ENCODE data around the gene PSIP1. TPM values are rescaled to one million over a fixed set of nuclear protein-coding genes. Genes with fewer than 3 reads are reported as not detected.

PSIP1 gene
- total RNA-seq (2021; ENCODE audit: unreplicated experiment): 99.1 TPM
- 29.2 and 46.1 TPM in 2 replicates for polyA plus RNA-seq (2012)
- percentile 92 among the genes with signal in this experiment for Bru-seq, nascent RNA
- BruChase-seq, experiment 1, labeled RNA remaining after a 6-hour chase: percentile 88 among the genes with signal in this experiment
- BruChase-seq, experiment 2, labeled RNA remaining after a 2-hour chase: percentile 86 among the genes with signal in this experiment
- long read RNA-seq, transcript PSIP1-202 (11 exons, 1,889 nt): minor isoform, 11 of 199 reads
- long read RNA-seq, transcript PSIP1-203 (16 exons, 3,391 nt): minor isoform, 22 of 199 reads
- long read RNA-seq, transcript PSIP1-204 (16 exons, 3,364 nt): major isoform, 47 of 199 reads
- long read RNA-seq, partial matches to known transcripts: 61 of 199 reads
- long read RNA-seq, other reads (novel, unspliced or antisense): 52 of 199 reads

- ChIA-PET RAD21 (ENCODE audit: low non-redundant PET in 1 of 2, low total read pairs in 2 of 2, uncharacterized antibody in 2 of 2, unreplicated experiment in 2 of 2) (no interaction called here), POLR2A (interaction anchor here (1.5 to 1.9 kb wide), 3 partner anchors 9 to 42 kb away, joined by 4 to 9 read pairs (median 6); partner anchors contain the start of gene CCDC171), CTCF (no interaction called here)
- DNase-seq (ENCODE audit: low read depth, low spot score): peak; percentile 65
- peaks cover 16 to 18% of the 10 kb centered on the region in 2 experiments; a peak in 3 of 4 replicates for H3K36me3 ChIP-seq (ENCODE audit: control insufficient read depth in 1 of 2, insufficient read depth in 2 of 2, low read length in 2 of 2)
- no peaks in the 10 kb centered on the region for H4K20me1 ChIP-seq (ENCODE audit: insufficient read depth)
- peak within 1 kb of the TSS; percentile 80 for H3K9ac ChIP-seq (ENCODE audit: low read length)
- H3K4me2 ChIP-seq (ENCODE audit: low read length): peak within 1 kb of the TSS; percentile 77
- H3K9me2 ChIP-seq (ENCODE audit: insufficient read depth): no peaks in the 10 kb centered on the region
- peaks cover 45% of the 10 kb centered on the region for H3K79me2 ChIP-seq (ENCODE audit: insufficient read depth, low read length)
- intact Hi-C loops (cut with micrococcal nuclease): loop anchor here (5.0 kb wide), 1 partner anchor 41 kb away; the partner anchor contains the start of gene CCDC171
- peak; percentile 79 for ATAC-seq
- H3K4me1 ChIP-seq (ENCODE audit: control insufficient read depth in 1 of 2, insufficient read depth in 2 of 2, low read length in 2 of 2): peaks cover 11 to 27% of the 10 kb centered on the region in 2 experiments
- no peaks in the 10 kb centered on the region for H3K27me3 ChIP-seq (ENCODE audit: insufficient read depth, low read length)
- no TSS peak for BruUV-seq (replicated peaks)
- H3K9me3 ChIP-seq (ENCODE audit: control insufficient read depth in 1 of 2, insufficient read depth in 1 of 2, low read depth in 1 of 2, low read length in 2 of 2): no peaks in the 10 kb centered on the region
- peak within 1 kb of the TSS; percentile 95 for H3K27ac ChIP-seq (ENCODE audit: low read depth, low read length)
- peak within 1 kb of the TSS; percentile 87 for H2AFZ ChIP-seq (ENCODE audit: low read depth, low read length, poor library complexity, severe bottlenecking)
- H3K4me3 ChIP-seq (replicated peaks in 1 of 2; ENCODE audit: low read depth in 1 of 2, low read length in 2 of 2): peak within 1 kb of the TSS; percentile 79
- TF ChIP-seq EZH2phosphoT487 (IDR thresholded peaks at IDR 0.05; ENCODE audit: borderline replicate concordance) (no peak), EZH2 (IDR thresholded peaks at IDR 0.05) (no peak), YY1 (IDR thresholded peaks at IDR 0.05; ENCODE audit: extremely low read depth, insufficient replicate concordance, low read depth, low read length) (no peak), EGR1 (IDR thresholded peaks at IDR 0.05; ENCODE audit: low read depth) (no peak), ATF3 (IDR thresholded peaks at IDR 0.05) (no peak), SRF (IDR thresholded peaks at IDR 0.05; ENCODE audit: low read depth) (no peak; the same call in 1 of the 2 replicates), ZFX (IDR thresholded peaks at IDR 0.05) (peak; percentile 16), CTCF (IDR thresholded peaks at IDR 0.05 in 2 of 3, conservative IDR thresholded peaks at IDR 0.05 in 1 of 3; ENCODE audit: borderline replicate concordance in 1 of 3, insufficient read depth in 1 of 3, low read depth in 2 of 3, low read length in 2 of 3) (no peak), CBX3 (IDR thresholded peaks at IDR 0.05; ENCODE audit: low read depth) (no peak), POLR2AphosphoS5 (IDR thresholded peaks at IDR 0.05; ENCODE audit: low read depth, low read length) (peak; percentile 84), CEBPB (IDR thresholded peaks at IDR 0.05; ENCODE audit: low read depth) (0 out of 2 replicates have a peak, but pooled peaks have one; percentile 19), ELF1 (IDR thresholded peaks at IDR 0.05; ENCODE audit: borderline replicate concordance, low read depth) (no peak), MAX (IDR thresholded peaks at IDR 0.05) (peak; percentile 70), REST (IDR thresholded peaks at IDR 0.05; ENCODE audit: low read depth) (no peak), POLR2A (IDR thresholded peaks at IDR 0.05; ENCODE audit: borderline replicate concordance, extremely low read depth, insufficient read depth, insufficient read length) (peak; percentile 95), JUND (IDR thresholded peaks at IDR 0.05) (peak; percentile 77), TCF7L2 (IDR thresholded peaks at IDR 0.05; ENCODE audit: borderline replicate concordance, extremely low read depth, insufficient read depth, insufficient read length) (peak; percentile 52), FOSL1 (IDR thresholded peaks at IDR 0.05; ENCODE audit: low read depth) (no peak), SP1 (IDR thresholded peaks at IDR 0.05; ENCODE audit: low read depth) (peak; percentile 73), RAD21 (IDR thresholded peaks at IDR 0.05; ENCODE audit: low read depth) (no peak)
Observed at GRCh38 chr9:15510789-15511575, at the start of gene PSIP1. PSIP1 (minus strand) TSS chr9:15510970; CDS start chr9:15510188, 782 bp downstream.
